ENCODE results near the gene PRKAG2.

- TF ChIP-seq CTCF (IDR thresholded peaks at IDR 0.05) (no peak), POLR2A (IDR thresholded peaks at IDR 0.05) (no peak)
These were observed 19.0 kb downstream of the PRKAG2 start for GRCh38 chr7:151857866-151858450.
